ENCODE results near the gene MOSPD3. TPM values are rescaled to one million over a fixed set of nuclear protein-coding genes. Genes with fewer than 3 reads are reported as not detected.

Gene MOSPD3
- total RNA-seq, 1 donor: 5.2 TPM

DNA sequence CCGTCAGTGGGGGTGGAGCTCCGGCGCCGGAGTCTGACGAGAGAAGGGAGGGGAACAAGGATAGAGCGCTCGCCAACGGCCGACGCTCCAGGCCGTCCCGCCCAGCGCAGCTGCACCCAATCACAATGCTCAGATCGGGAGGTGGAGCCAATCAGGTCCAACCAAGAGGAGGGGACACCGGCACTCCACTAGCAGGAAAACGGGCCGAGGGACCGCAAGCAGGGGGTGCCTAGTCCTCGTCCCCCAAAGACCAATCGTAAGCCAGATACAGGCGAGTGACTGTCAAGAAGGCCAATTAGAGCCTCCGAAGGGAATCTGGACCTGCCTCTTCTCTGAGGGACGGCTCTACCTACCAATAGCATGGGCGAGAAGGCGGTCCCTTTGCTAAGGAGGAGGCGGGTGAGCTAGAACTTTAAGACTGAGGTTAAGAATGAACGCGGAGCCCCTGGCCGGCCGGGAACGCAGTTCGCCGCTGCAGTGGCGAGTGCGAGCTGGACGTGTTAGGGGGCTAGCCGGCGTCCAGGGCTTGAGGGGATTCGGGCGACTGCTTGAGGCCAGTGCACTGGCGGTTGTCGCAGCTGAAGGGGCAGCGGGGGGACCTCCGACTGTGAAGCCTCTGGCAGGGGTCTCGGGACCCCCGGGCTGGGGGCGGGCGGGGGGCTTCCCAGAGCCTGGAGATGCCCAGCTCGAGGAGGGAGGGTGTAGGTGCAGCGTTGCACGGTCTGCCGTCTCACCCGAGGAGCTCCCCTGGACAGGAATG is 25.9 kb upstream of the MOSPD3 start, which contains the start of gene FBXO24:
FBXO24 (plus strand) TSS at position 63 of the 760 bp plus-strand sequence; CDS start at position 361, 298 bp downstream.
- H3K4me3 ChIP-seq (ENCODE audit: low read depth, low read length): peak within 1 kb of the TSS; percentile 97
- peak; percentile 100 for DNase-seq (ENCODE audit: low read depth)
- TF ChIP-seq, protein P1, sequence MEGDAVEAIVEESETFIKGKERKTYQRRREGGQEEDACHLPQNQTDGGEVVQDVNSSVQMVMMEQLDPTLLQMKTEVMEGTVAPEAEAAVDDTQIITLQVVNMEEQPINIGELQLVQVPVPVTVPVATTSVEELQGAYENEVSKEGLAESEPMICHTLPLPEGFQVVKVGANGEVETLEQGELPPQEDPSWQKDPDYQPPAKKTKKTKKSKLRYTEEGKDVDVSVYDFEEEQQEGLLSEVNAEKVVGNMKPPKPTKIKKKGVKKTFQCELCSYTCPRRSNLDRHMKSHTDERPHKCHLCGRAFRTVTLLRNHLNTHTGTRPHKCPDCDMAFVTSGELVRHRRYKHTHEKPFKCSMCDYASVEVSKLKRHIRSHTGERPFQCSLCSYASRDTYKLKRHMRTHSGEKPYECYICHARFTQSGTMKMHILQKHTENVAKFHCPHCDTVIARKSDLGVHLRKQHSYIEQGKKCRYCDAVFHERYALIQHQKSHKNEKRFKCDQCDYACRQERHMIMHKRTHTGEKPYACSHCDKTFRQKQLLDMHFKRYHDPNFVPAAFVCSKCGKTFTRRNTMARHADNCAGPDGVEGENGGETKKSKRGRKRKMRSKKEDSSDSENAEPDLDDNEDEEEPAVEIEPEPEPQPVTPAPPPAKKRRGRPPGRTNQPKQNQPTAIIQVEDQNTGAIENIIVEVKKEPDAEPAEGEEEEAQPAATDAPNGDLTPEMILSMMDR (IDR thresholded peaks at IDR 0.05; ENCODE audit: insufficient read depth, low read depth, low read length): no peak

DNA sequence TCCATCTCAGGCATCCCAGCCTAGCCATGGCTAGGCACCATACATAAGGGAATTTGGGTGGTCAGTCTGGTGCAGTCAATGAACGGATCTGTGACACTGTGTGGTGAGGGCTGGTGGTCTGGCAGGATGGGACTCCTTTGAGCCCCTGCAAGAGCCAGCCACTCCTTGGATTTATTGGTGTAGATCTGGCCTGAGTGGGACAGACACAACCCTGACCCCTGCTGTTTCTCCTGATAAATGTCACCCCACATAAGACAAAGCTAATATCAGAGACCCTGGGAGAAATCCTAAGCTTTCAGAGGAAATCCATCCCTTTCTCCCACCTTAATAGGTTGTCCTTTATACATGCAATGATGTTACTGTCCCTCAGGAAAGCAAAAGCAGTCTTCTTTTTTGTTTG is 23.9 kb upstream of the MOSPD3 start:
- TF ChIP-seq, protein P1 (IDR thresholded peaks at IDR 0.05; ENCODE audit: insufficient read depth, low read depth, low read length): peak; percentile 43
- H3K4me3 ChIP-seq (ENCODE audit: low read depth, low read length): no peak overlapping the region
- DNase-seq (ENCODE audit: low read depth): peak; percentile 46

DNA sequence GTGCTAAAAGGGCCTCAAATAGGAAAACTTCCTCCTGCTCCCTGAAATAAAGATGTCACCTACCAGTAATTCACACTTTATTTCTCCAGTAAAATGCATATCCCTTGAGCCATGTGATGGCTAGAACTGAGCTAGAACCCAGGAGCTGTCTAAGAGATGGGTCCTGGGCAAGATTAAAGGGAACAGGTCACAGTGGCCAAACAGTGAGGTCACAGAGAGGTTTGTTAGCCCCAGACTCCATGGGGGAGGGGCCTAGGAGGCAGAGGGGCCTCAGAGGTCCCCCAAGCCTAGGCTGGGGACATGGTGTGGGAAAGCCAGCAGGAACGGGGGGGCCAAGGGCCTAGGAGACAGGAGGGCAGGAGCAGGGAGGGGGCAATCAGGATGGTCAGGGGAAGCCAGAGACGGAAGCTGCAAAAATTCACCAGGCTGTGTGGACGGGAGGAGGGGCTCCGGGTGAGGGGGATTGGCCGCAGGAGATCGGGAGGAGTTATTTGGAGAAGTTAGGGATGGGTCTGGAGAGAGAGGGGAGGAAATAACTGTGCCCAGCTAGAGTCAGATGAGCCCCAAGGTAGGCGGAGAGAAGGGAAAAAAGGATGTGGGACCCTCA is 22.9 kb upstream of the MOSPD3 start:
- H3K4me3 ChIP-seq (ENCODE audit: low read depth, low read length): no peak overlapping the region
- TF ChIP-seq, protein P1 (IDR thresholded peaks at IDR 0.05; ENCODE audit: insufficient read depth, low read depth, low read length): no peak
- no peak for DNase-seq (ENCODE audit: low read depth)

DNA sequence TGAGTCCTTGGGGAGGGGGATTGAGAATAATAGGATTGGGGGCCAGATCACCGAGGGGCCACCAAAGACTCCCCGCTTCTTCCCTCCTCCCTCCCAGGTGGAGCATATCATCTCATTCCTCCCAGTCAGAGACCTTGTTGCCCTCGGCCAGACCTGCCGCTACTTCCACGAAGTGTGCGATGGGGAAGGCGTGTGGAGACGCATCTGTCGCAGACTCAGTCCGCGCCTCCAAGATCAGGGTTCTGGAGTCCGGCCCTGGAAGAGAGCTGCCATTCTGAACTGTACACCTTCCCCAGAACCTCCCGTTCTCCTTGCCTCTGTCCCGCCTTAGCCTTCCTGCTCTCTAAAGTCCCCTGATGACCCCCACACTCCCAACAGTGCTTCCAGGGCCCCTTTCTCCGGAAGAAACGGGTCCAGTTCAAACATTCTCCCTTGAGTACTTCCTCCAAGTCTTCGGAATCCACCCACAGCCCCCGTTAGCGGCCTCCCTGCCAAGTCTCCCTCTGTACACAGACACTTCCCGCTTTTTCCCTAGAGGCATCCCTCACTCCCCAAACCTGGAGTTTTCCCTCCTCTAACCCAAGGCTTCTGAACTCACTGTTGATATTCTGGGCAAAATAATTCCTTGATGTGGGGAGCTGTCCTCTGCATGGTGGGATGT is 22.1 kb upstream of the MOSPD3 start:
- no peak for DNase-seq (ENCODE audit: low read depth)
- TF ChIP-seq, protein P1 (IDR thresholded peaks at IDR 0.05; ENCODE audit: insufficient read depth, low read depth, low read length): no peak
- H3K4me3 ChIP-seq (ENCODE audit: low read depth, low read length): no peak overlapping the region

DNA sequence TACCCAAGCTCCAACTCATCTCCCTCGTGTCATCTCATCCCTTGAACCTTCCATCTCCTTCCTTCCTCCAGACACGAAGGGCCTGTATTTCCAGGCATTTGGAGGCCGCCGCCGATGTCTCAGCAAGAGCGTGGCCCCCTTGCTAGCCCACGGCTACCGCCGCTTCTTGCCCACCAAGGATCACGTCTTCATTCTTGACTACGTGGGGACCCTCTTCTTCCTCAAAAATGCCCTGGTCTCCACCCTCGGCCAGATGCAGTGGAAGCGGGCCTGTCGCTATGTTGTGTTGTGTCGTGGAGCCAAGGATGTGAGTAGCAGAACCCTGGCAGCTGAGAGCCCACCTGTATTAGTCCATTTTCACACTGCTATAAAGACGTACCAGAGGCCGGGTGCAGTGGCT is 20.7 kb upstream of the MOSPD3 start:
- no peak for DNase-seq (ENCODE audit: low read depth)
- H3K4me3 ChIP-seq (ENCODE audit: low read depth, low read length): no peak overlapping the region
- TF ChIP-seq, protein P1 (IDR thresholded peaks at IDR 0.05; ENCODE audit: insufficient read depth, low read depth, low read length): no peak

DNA sequence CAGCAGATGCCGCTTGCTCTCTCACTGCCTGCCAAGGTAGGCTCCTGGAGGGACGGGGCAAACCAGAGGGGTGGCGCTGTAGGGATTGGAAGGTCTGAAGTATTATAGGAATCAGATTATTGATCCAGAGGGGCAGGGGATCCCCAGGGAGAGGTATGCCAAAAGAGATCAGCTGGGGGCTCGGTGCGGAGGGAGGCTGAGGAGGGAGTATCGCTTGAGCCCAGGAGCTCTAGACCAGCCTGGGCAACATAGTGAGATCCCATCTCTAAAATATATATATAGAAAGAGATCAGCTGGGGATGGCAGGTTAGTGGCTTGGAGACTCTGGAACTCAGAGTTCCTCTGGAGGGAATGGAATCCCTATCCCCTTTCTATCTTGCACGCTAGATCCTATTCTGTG is 17.2 kb upstream of the MOSPD3 start:
- TF ChIP-seq, protein P1 (IDR thresholded peaks at IDR 0.05; ENCODE audit: insufficient read depth, low read depth, low read length): no peak
- H3K4me3 ChIP-seq (ENCODE audit: low read depth, low read length): no peak overlapping the region
- DNase-seq (ENCODE audit: low read depth): no peak

Measured in fibroblast of villous mesenchyme (primary cell).